Measurements from ENCODE around the gene PEPD.

DNA sequence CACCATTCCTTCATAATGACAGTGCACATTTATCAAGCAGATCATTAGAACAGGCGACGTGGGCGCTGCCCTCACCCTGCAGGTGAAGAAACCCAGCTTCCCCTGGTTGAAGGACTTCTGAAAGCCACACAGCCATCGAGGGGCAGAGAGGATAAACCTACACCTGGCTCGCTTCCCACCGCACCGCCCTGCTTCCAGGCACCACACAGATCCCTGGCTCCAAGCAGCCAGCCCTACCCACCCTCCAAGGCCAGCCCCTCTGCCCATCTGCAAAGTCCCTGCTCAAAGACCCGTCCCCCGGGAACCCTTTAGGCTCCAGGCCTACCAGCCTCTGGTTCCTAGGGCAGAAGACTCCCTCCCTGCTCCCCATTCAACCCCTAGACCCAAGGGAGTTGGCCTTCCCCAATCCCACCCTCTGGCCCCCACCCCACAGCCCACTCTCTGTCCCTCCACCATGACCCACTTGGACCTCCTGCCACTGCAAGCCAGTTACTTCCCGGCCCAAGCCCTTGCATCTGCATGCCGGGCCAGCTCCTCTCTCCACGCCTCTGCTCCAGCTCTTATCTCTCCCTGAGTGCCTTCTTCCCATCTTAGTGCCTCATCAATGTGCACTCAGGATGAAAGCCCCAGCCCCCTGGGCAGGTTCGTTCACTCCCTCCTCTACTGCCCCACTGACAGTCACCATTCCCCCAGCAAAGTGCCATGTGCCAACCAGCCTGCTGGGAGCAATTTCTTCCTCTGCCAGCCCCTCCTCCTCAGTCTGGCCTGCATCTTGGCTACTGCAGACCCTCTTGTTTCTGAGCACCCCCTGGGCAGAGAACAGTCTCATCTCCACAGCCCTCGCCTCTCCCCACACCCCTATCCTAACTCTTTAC lies 28.0 kb downstream of the PEPD start:
- TF ChIP-seq GABPA (IDR thresholded peaks at IDR 0.05 in 1 of 2, conservative IDR thresholded peaks at IDR 0.05 in 1 of 2) (no peak), TAF1 (conservative IDR thresholded peaks at IDR 0.05) (no peak), YY1 (IDR thresholded peaks at IDR 0.05) (no peak), RXRA (IDR thresholded peaks at IDR 0.05) (no peak), ZBTB33 (IDR thresholded peaks at IDR 0.05) (no peak), SP1 (IDR thresholded peaks at IDR 0.05) (no peak), JUND (IDR thresholded peaks at IDR 0.05) (no peak), REST (IDR thresholded peaks at IDR 0.05) (no peak), EGR1 (IDR thresholded peaks at IDR 0.05; ENCODE audit: low read depth in 2 of 2) (no peak)
- TF ChIP-seq, protein P1, sequence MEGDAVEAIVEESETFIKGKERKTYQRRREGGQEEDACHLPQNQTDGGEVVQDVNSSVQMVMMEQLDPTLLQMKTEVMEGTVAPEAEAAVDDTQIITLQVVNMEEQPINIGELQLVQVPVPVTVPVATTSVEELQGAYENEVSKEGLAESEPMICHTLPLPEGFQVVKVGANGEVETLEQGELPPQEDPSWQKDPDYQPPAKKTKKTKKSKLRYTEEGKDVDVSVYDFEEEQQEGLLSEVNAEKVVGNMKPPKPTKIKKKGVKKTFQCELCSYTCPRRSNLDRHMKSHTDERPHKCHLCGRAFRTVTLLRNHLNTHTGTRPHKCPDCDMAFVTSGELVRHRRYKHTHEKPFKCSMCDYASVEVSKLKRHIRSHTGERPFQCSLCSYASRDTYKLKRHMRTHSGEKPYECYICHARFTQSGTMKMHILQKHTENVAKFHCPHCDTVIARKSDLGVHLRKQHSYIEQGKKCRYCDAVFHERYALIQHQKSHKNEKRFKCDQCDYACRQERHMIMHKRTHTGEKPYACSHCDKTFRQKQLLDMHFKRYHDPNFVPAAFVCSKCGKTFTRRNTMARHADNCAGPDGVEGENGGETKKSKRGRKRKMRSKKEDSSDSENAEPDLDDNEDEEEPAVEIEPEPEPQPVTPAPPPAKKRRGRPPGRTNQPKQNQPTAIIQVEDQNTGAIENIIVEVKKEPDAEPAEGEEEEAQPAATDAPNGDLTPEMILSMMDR (IDR thresholded peaks at IDR 0.05; ENCODE audit: low read depth, low read length, missing input control) = no peak
- TF ChIP-seq, protein P2, sequence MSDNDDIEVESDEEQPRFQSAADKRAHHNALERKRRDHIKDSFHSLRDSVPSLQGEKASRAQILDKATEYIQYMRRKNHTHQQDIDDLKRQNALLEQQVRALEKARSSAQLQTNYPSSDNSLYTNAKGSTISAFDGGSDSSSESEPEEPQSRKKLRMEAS (IDR thresholded peaks at IDR 0.05) = no peak

Data from liver (tissue), 3 donors.